Neural cell (in vitro differentiated cells): ENCODE results near the gene UVRAG. TPM values are rescaled to one million over a fixed set of nuclear protein-coding genes. Genes with fewer than 3 reads are reported as not detected.

Experiments used
- H2AFZ ChIP-seq: fragments of 200-600, 300-800 bp; sonication (generic), shearing (Covaris generic); 2 replicates; pipeline ENCODE4 v1.6.0; 2014; ENCODE audit warnings: low read depth, mild to moderate bottlenecking, antibody characterized with exemption, low read length, moderate library complexity
- H3F3A ChIP-seq: fragments of 200-600 bp; shearing (Covaris generic); 2 replicates; pipeline ENCODE4 v1.6.1; 2016; ENCODE audit warnings: mild to moderate bottlenecking, moderate library complexity, mixed read lengths, antibody characterized with exemption, low read length; ENCODE audit not compliant: insufficient read depth, poor library complexity, severe bottlenecking
- H3K27ac ChIP-seq: fragments of 200-600, 300-800 bp; sonication (generic), shearing (Covaris generic); 2 replicates; pipeline ENCODE4 v1.5.1; 2014; ENCODE audit warnings: mild to moderate bottlenecking, low read length, moderate library complexity
- H3K27me3 ChIP-seq: fragments of 300-800, 200-600 bp; sonication (generic), shearing (Covaris generic); 2 replicates; pipeline ENCODE4 v1.6.0; 2014; ENCODE audit warnings: mild to moderate bottlenecking, low read depth, low read length, moderate library complexity; ENCODE audit not compliant: insufficient read depth
- H3K36me3 ChIP-seq: fragments of 300-800, 200-600 bp; sonication (generic), shearing (Covaris generic); 2 replicates; pipeline ENCODE4 v1.5.1; 2014; ENCODE audit warnings: mild to moderate bottlenecking, antibody characterized with exemption, low read length, moderate library complexity; ENCODE audit not compliant: insufficient read depth
- H3K4me2 ChIP-seq: fragments of 300-800, 200-600 bp; sonication (generic), shearing (Covaris generic); 2 replicates; pipeline ENCODE4 v1.6.0; 2014; ENCODE audit warnings: mild to moderate bottlenecking, low read length
- H3K4me3 ChIP-seq: fragments of 300-800, 200-600 bp; sonication (generic), shearing (Covaris generic); 2 replicates; pipeline ENCODE4 v1.5.1; 2014; ENCODE audit warnings: mild to moderate bottlenecking, low read length, moderate library complexity
- H3K79me2 ChIP-seq: fragments of 200-600 bp; shearing (Covaris generic); replicated peaks from 2 replicates; pipeline ENCODE4 v1.6.0; 2014; ENCODE audit warnings: mild to moderate bottlenecking, low read length, moderate library complexity; ENCODE audit not compliant: insufficient read depth
- H3K9ac ChIP-seq: fragments of 300-800, 200-600 bp; sonication (generic), shearing (Covaris generic); 2 replicates; pipeline ENCODE4 v1.6.1; 2016; ENCODE audit warnings: mild to moderate bottlenecking, low read length, mixed read lengths
- H3K9me2 ChIP-seq: fragments of 200-600 bp; shearing (Covaris generic); 2 replicates; pipeline ENCODE4 v1.6.1; 2016; ENCODE audit warnings: mild to moderate bottlenecking, low read length, mixed read lengths; ENCODE audit not compliant: insufficient read depth
- H3K9me3 ChIP-seq: fragments of 200-600, 300-800 bp; sonication (generic), shearing (Covaris generic); 2 replicates; pipeline ENCODE4 v1.6.1; 2016; ENCODE audit warnings: mild to moderate bottlenecking, mixed run types, low read length, moderate library complexity, mixed read lengths
- H4K20me1 ChIP-seq: fragments of 200-600 bp; shearing (Covaris generic); 2 replicates; pipeline ENCODE4 v1.6.1; 2016; ENCODE audit warnings: mild to moderate bottlenecking, mixed run types; ENCODE audit not compliant: insufficient read depth
- EP300 ChIP-seq: fragments of 450-650 bp; conservative IDR thresholded peaks from 2 replicates; pipeline ENCODE4 v1.6.1; 2014; ENCODE audit warnings: antibody characterized with exemption, mild to moderate bottlenecking, moderate library complexity; ENCODE audit not compliant: poor library complexity, severe bottlenecking
- EZH2 ChIP-seq: fragments of 200-600, 300-800 bp; shearing (Covaris generic), sonication (generic); IDR thresholded peaks from 2 replicates; pipeline ENCODE4 v1.6.1; 2014; ENCODE audit warnings: antibody characterized with exemption, low read length, borderline replicate concordance, mild to moderate bottlenecking; ENCODE audit not compliant: insufficient read depth, poor library complexity, severe bottlenecking
- MXI1 ChIP-seq: fragments of 450-650 bp; conservative IDR thresholded peaks from 2 replicates; pipeline ENCODE4 v1.6.1; 2014; ENCODE audit warnings: antibody characterized with exemption, mild to moderate bottlenecking; ENCODE audit not compliant: poor library complexity, severe bottlenecking
- POLR2AphosphoS5 ChIP-seq: IDR thresholded peaks from 2 replicates; pipeline ENCODE4 v1.6.1; 2012
- RAD21 ChIP-seq: fragments of 450-650 bp; conservative IDR thresholded peaks from 2 replicates; pipeline ENCODE4 v1.6.1; 2014; ENCODE audit warnings: antibody characterized with exemption, mild to moderate bottlenecking, moderate library complexity
- SMC3 ChIP-seq: fragments of 450-650 bp; conservative IDR thresholded peaks from 2 replicates; pipeline ENCODE4 v1.6.1; 2014; ENCODE audit warnings: antibody characterized with exemption, mild to moderate bottlenecking, moderate library complexity; ENCODE audit not compliant: poor library complexity
- TAF1 ChIP-seq: IDR thresholded peaks from 2 replicates; pipeline ENCODE4 v1.6.1; 2012; ENCODE audit warnings: low read depth
- polyA plus RNA-seq: library from polyadenylated mRNA; depleted of rRNA; stranded (reverse); fragments of >200 nt; gene quantifications from 2 replicates; pipeline ENCODE4 v1.2.3, GENCODE V29; 2014
- TF ChIP-seq, protein P1 (sequence below): IDR thresholded peaks from 2 replicates; pipeline ENCODE4 v1.6.1; 2012; ENCODE audit warnings: borderline replicate concordance
- TF ChIP-seq, protein P2 (sequence below): fragments of 450-650 bp; IDR thresholded peaks from 2 replicates; pipeline ENCODE4 v1.5.1; 2014; ENCODE audit warnings: antibody characterized with exemption, mild to moderate bottlenecking, moderate library complexity; ENCODE audit not compliant: poor library complexity, severe bottlenecking

The UVRAG gene
- polyA plus RNA-seq, 1 donor from 2014 or later = 31.6 TPM

GRCh38 chr11:75820645-75821044 is 5.6 kb downstream of the UVRAG start:
- H3K4me3 ChIP-seq = no peak overlapping the region
- peaks cover 3% of the 10 kb centered on the region for H3F3A ChIP-seq
- H4K20me1 ChIP-seq = no peaks in the 10 kb centered on the region
- no peak for TF ChIP-seq TAF1
- TF ChIP-seq EZH2 = no peak
- no peak for TF ChIP-seq MXI1
- TF ChIP-seq POLR2AphosphoS5 = no peak
- TF ChIP-seq EP300 = no peak
- TF ChIP-seq, protein P1, sequence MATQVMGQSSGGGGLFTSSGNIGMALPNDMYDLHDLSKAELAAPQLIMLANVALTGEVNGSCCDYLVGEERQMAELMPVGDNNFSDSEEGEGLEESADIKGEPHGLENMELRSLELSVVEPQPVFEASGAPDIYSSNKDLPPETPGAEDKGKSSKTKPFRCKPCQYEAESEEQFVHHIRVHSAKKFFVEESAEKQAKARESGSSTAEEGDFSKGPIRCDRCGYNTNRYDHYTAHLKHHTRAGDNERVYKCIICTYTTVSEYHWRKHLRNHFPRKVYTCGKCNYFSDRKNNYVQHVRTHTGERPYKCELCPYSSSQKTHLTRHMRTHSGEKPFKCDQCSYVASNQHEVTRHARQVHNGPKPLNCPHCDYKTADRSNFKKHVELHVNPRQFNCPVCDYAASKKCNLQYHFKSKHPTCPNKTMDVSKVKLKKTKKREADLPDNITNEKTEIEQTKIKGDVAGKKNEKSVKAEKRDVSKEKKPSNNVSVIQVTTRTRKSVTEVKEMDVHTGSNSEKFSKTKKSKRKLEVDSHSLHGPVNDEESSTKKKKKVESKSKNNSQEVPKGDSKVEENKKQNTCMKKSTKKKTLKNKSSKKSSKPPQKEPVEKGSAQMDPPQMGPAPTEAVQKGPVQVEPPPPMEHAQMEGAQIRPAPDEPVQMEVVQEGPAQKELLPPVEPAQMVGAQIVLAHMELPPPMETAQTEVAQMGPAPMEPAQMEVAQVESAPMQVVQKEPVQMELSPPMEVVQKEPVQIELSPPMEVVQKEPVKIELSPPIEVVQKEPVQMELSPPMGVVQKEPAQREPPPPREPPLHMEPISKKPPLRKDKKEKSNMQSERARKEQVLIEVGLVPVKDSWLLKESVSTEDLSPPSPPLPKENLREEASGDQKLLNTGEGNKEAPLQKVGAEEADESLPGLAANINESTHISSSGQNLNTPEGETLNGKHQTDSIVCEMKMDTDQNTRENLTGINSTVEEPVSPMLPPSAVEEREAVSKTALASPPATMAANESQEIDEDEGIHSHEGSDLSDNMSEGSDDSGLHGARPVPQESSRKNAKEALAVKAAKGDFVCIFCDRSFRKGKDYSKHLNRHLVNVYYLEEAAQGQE = no peak
- TF ChIP-seq, protein P2, sequence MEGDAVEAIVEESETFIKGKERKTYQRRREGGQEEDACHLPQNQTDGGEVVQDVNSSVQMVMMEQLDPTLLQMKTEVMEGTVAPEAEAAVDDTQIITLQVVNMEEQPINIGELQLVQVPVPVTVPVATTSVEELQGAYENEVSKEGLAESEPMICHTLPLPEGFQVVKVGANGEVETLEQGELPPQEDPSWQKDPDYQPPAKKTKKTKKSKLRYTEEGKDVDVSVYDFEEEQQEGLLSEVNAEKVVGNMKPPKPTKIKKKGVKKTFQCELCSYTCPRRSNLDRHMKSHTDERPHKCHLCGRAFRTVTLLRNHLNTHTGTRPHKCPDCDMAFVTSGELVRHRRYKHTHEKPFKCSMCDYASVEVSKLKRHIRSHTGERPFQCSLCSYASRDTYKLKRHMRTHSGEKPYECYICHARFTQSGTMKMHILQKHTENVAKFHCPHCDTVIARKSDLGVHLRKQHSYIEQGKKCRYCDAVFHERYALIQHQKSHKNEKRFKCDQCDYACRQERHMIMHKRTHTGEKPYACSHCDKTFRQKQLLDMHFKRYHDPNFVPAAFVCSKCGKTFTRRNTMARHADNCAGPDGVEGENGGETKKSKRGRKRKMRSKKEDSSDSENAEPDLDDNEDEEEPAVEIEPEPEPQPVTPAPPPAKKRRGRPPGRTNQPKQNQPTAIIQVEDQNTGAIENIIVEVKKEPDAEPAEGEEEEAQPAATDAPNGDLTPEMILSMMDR = no peak
- no peak for TF ChIP-seq SMC3
- TF ChIP-seq RAD21 = no peak
- no peaks in the 10 kb centered on the region for H3K36me3 ChIP-seq
- H2AFZ ChIP-seq = no peak overlapping the region
- no peak overlapping the region for H3K27ac ChIP-seq
- no peaks in the 10 kb centered on the region for H3K9me3 ChIP-seq
- no peaks in the 10 kb centered on the region for H3K9me2 ChIP-seq
- no peaks in the 10 kb centered on the region for H3K27me3 ChIP-seq
- H3K4me2 ChIP-seq = no peak overlapping the region
- no peak overlapping the region for H3K9ac ChIP-seq
- H3K79me2 ChIP-seq = peaks cover 48% of the 10 kb centered on the region

DNA sequence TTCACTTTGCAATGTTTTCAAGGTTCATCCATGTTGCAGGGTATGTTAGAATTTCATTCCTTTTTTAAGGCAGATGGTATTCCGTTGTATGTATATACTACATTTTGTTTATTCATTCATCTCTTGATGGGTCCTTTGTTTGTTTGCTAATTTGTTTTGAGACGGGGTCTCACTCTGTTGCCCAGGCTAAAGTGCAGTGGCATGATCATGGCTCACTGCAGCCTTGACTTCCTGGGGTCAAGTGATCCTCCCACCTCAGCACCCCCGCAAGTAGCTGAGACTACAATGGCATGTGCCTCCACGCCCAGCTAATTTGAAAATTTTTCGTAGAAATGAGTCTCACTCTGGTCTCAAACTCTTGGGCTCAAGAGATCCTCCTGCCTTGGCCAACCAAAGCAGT is 6.2 kb downstream of the UVRAG start:
- no peaks in the 10 kb centered on the region for H3F3A ChIP-seq
- H3K27me3 ChIP-seq = no peaks in the 10 kb centered on the region
- no peak overlapping the region for H2AFZ ChIP-seq
- H3K4me2 ChIP-seq = no peak overlapping the region
- no peak overlapping the region for H3K27ac ChIP-seq
- no peaks in the 10 kb centered on the region for H3K9me2 ChIP-seq
- H3K9ac ChIP-seq = no peak overlapping the region
- H3K4me3 ChIP-seq = no peak overlapping the region
- TF ChIP-seq SMC3 (no peak), MXI1 (no peak), TAF1 (no peak), EZH2 (no peak), EP300 (no peak)
- TF ChIP-seq, protein P1 = no peak
- no peaks in the 10 kb centered on the region for H3K36me3 ChIP-seq
- no peaks in the 10 kb centered on the region for H3K9me3 ChIP-seq
- H4K20me1 ChIP-seq = no peaks in the 10 kb centered on the region
- H3K79me2 ChIP-seq = peaks cover 42% of the 10 kb centered on the region
